ENCODE data around the gene NACC1.

The NACC1 gene

GRCh38 chr19:13078897-13079541 lies 39.0 kb upstream of the NACC1 start:
- DNase-seq (ENCODE audit: low read depth): no peak
- H3K4me3 ChIP-seq (ENCODE audit: control insufficient read depth, low read depth, low read length): no peak overlapping the region
- TF ChIP-seq CTCF (IDR thresholded peaks at IDR 0.05; ENCODE audit: control insufficient read depth, insufficient read depth, low read depth, low read length, missing control alignments): no peak

- DNase-seq (ENCODE audit: low read depth): no peak
- H3K4me3 ChIP-seq (ENCODE audit: control insufficient read depth, low read depth, low read length): no peak overlapping the region
- no peak for TF ChIP-seq CTCF (IDR thresholded peaks at IDR 0.05; ENCODE audit: control insufficient read depth, insufficient read depth, low read depth, low read length, missing control alignments)
Observed at GRCh38 chr19:13079542-13079986, 38.5 kb upstream of the NACC1 start.

- no peak overlapping the region for H3K4me3 ChIP-seq (ENCODE audit: control insufficient read depth, low read depth, low read length)
- TF ChIP-seq CTCF (IDR thresholded peaks at IDR 0.05; ENCODE audit: control insufficient read depth, insufficient read depth, low read depth, low read length, missing control alignments): peak; percentile 17
- DNase-seq (ENCODE audit: low read depth): no peak
Observed at GRCh38 chr19:13082192-13083007, 35.7 kb upstream of the NACC1 start.

- no peak for DNase-seq (ENCODE audit: low read depth)
- no peak overlapping the region for H3K4me3 ChIP-seq (ENCODE audit: control insufficient read depth, low read depth, low read length)
- TF ChIP-seq CTCF (IDR thresholded peaks at IDR 0.05; ENCODE audit: control insufficient read depth, insufficient read depth, low read depth, low read length, missing control alignments): no peak
Observed at GRCh38 chr19:13083008-13083404, 35.1 kb upstream of the NACC1 start.

- TF ChIP-seq CTCF (IDR thresholded peaks at IDR 0.05; ENCODE audit: control insufficient read depth, insufficient read depth, low read depth, low read length, missing control alignments): no peak
- H3K4me3 ChIP-seq (ENCODE audit: control insufficient read depth, low read depth, low read length): no peak overlapping the region
- DNase-seq (ENCODE audit: low read depth): no peak
Observed at GRCh38 chr19:13083627-13084026, 34.4 kb upstream of the NACC1 start.

GRCh38 chr19:13085666-13086065 lies 32.4 kb upstream of the NACC1 start:
- no peak for TF ChIP-seq CTCF (IDR thresholded peaks at IDR 0.05; ENCODE audit: control insufficient read depth, insufficient read depth, low read depth, low read length, missing control alignments)
- DNase-seq (ENCODE audit: low read depth): no peak

More at GRCh38 chr19:13085666-13086065, 32.4 kb upstream of the NACC1 start:
- no peak overlapping the region for H3K4me3 ChIP-seq (ENCODE audit: control insufficient read depth, low read depth, low read length)
